Measurements from ENCODE around the gene VWA5B1.

GRCh38 chr1:20345419-20345818 is 54.7 kb downstream of the VWA5B1 start:
- TF ChIP-seq, protein P1, sequence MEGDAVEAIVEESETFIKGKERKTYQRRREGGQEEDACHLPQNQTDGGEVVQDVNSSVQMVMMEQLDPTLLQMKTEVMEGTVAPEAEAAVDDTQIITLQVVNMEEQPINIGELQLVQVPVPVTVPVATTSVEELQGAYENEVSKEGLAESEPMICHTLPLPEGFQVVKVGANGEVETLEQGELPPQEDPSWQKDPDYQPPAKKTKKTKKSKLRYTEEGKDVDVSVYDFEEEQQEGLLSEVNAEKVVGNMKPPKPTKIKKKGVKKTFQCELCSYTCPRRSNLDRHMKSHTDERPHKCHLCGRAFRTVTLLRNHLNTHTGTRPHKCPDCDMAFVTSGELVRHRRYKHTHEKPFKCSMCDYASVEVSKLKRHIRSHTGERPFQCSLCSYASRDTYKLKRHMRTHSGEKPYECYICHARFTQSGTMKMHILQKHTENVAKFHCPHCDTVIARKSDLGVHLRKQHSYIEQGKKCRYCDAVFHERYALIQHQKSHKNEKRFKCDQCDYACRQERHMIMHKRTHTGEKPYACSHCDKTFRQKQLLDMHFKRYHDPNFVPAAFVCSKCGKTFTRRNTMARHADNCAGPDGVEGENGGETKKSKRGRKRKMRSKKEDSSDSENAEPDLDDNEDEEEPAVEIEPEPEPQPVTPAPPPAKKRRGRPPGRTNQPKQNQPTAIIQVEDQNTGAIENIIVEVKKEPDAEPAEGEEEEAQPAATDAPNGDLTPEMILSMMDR (IDR thresholded peaks at IDR 0.05): no peak
- TF ChIP-seq POLR2A (IDR thresholded peaks at IDR 0.05) (no peak), EP300 (IDR thresholded peaks at IDR 0.05) (no peak)

Measured in gastroesophageal sphincter (tissue), 3 donors.